ENCODE data around the gene SLC6A13.
"Not testable (repeated sequence)": the region's sequence is repeated elsewhere in the genome, so short reads cannot be mapped to it uniquely, and the experiment has no call there.

The SLC6A13 gene

DNA sequence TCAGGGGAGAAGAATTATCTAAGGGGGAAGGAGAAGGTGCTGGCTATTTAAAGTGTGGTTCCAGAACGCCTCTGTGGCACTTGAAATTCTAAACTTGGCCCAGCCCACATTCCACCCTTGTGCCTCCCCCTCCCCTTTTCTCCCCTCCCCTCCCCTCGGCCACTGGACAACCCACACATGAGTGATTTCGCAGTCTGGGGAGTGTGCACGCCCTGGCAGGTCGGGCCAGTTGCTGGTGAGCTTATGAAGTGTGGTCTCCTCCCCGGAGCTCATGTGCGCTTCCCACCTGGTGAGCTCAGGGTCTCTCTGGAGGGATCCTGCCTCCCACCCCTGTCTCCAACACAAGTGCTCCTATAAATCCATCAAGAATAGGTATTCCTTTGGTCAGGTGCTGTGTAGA lies at the start of gene SLC6A13:
TSS of gene SLC6A13 (minus strand) at position 20 of the 400 bp plus-strand sequence. CDS start 2,784 bp downstream, outside the sequence.
- no peak for DNase-seq

- DNase-seq = no peak
Measured at GRCh38 chr12:308511-308910, 45.9 kb upstream of the SLC6A13 start.

- DNase-seq = no peak
Measured at GRCh38 chr12:307406-307805, 44.8 kb upstream of the SLC6A13 start.

- no peak for DNase-seq
Measured at GRCh38 chr12:304805-305204, 42.2 kb upstream of the SLC6A13 start.

DNA sequence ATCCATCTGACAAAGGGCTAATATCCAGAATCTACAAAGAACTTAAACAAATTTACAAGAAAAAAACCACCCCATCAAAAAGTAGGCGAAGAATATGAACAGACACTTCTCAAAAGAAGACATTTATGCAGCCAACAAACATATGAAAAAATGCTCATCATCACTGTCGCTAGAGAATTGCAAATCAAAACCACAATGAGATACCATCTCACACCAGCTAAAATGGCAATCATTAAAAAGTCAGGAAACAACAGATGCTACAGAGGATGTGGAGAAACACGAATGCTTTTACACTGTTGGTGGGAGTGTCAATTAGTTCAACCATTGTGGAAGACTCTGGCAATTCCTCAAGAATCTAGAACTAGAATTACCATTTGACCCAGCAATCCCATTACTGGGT lies 40.1 kb upstream of the SLC6A13 start:
- DNase-seq = not testable (repeated sequence)

DNA sequence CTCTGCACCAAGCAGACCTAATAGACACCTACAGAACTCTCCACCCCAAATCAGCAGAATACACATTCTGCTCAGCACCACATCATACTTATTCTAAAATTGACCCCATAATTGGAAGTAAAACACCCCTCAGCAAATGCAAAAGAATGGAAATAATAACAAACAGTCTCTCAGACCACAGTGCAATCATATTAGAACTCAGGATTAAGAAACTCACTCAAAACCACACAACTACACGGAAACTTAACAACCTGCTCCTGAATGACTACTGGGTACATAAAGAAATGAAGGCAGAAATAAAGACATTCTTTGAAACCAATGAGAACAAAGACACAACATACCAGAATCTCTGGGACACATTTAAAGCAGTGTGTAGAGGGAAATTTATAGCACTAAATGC lies 37.5 kb upstream of the SLC6A13 start:
- DNase-seq = not testable (repeated sequence)

GRCh38 chr12:299511-299910 lies 36.9 kb upstream of the SLC6A13 start:
- not testable (repeated sequence) for DNase-seq

DNA sequence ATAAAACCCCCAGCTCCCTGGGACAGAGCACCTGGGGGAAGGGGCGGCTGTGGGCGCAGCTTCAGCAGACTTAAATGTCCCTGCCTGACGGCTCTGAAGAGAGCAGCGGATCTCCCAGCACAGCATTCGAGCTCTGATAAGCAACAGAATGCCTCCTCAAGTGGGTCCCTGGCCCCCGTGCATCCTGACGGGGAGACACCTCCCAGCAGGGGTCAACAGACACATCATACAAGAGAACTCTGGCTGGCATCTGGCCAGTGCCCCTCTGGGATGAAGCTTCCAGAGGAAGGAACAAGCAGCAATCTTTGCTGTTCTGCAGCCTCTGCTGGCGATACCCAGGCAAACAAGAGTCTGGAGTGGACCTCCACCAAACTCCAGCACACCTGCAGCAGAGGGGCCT lies 35.4 kb upstream of the SLC6A13 start:
- not testable (repeated sequence) for DNase-seq

DNA sequence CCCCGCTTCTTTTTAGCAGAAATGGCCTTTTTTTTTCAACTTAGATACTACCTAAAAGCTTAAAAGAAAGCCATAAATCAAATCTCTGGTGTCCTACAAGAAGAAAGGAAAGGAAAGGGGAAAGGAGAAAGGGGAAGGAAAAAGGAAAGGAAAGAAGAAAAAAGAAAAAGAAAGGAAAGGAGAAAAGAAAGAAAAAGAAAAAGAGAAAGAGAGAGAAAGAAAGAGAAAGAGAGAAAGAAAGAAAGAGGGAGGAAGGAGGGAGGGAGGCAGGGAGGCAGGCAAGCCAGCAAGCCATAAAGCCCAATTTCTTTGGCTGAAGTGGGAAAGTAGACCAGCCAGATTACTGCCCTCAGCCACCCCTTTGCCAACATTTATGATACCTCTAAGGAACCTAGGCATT lies 32.5 kb upstream of the SLC6A13 start:
- DNase-seq = no peak

- DNase-seq = no peak
Measured at GRCh38 chr12:293199-293598, 30.6 kb upstream of the SLC6A13 start.

GRCh38 chr12:292186-292585 lies 29.6 kb upstream of the SLC6A13 start:
- no peak for DNase-seq

DNA sequence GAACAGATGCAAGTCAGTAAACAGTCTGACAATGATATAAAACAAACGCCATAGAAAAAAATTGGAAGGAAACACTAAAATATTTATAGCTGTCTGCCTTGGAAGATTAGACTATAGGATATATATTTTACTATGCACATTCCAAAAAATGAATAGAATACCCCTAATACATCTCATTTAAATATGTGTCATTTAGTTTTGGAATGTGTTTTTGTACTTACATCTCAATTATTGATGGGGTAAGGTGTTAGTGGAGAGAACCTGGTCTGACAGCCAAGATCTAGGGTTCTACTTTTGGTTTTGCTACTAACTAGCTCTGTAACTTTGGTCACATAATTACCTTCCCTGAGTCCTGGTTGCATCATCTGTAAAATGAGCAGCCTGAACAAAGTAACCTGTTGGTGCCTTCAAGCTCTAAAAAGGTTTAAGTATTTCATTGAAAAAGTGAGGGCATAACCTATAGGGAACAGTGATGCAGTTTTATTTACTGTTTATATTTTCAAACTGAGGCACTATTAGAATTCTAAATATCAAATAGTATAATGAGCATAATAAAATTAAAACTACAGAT lies 28.6 kb upstream of the SLC6A13 start:
- DNase-seq = no peak

- no peak for DNase-seq
Measured at GRCh38 chr12:288687-289086, 26.1 kb upstream of the SLC6A13 start.

DNA sequence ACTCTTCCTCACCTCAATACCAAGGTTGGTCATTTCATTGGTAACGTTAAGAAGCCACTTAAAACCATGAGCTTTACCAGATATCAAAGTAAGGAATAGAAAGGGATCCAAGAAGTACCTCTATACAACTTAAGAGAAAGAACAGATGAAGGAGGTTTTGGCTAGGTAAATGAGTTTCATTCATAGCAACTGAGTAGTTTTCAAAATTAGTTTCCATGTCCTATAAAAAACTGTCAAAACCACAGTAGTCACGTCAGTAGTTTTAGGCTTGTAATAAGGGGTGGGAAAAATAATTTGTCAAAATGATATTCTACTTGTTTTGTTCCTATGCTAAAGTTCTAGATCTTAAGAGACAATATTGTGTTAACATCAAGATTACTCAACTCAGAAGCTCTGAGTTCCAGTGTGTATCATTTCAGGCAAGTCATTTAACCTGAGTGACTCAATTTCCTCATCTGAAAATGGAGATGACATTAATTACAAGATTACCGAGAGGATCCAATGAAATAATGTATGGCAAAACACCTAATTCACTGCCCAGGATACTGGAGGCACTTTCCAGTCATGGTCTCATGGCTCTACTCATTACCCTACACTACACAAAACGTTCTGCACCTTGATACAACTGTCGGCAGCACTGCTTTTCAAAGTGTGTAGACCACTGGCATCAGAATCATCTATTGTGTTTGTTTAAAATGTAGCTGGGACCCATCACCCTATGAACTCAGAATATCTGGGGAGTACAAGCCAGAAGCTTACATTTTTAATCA lies 24.1 kb upstream of the SLC6A13 start:
- DNase-seq = no peak

GRCh38 chr12:278046-278445 lies 15.4 kb upstream of the SLC6A13 start:
- DNase-seq = no peak

DNA sequence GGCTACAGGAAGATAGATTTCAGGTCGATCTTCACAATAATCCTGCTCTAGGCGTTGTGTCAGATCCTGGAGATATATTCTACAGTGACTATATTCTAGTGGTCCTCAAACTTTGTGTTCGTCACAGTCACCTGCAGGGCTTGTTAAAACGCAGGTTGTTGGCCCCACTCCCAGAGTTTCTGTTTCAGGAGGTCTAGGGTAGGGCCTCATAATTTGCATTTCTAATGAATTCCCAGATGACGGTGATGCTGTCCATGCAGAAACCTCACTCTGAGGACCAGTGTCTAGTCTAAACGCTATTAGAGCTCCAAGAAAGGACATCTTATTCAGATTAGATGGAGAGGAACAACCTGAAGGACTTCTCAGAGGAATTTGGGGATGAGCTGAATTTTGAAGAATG lies 13.2 kb upstream of the SLC6A13 start:
- no peak for DNase-seq

GRCh38 chr12:273382-273781 lies 10.7 kb upstream of the SLC6A13 start:
- no peak for DNase-seq

DNA sequence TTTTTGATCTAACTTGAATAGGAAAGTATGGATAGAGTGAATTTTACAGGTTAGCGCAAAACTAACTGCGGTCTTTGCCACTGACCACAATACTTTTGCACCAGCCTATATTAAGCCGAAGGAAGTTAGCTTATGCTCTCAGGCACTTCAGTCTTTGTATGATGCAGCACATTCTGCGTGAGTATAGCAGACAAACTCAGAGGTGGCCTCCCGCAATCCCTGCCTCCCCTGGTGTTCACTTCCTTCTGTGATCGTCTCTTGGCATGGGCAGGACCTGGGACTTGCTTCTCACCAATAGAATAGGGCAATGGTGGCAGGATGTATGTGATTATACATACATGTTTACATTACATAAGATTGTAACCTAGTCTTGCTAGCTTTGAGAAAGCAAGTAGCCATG lies 10.3 kb upstream of the SLC6A13 start:
- DNase-seq = no peak

- no peak for DNase-seq
Measured at GRCh38 chr12:271161-271560, 8.5 kb upstream of the SLC6A13 start.

DNA sequence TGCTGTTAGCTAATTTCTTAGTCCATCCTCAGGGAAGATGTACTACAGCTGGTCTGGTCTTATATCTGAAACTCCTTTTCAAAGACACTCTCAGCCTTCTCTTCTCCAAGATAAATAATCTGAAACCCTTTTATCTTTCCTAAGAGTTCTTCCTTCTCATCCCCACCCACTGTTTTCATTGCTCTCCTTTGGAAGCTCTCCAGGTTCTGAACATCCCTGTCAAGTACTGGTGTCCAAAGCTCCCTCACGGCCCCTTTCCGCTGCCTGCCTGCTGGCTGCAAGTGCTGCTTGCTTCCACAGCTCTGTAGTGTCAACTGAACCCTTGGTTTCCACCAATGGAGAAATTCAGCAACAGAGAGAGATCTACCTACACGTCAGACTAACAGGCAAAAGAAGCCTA lies 6.6 kb upstream of the SLC6A13 start:
- DNase-seq = no peak

- no peak for DNase-seq
Measured at GRCh38 chr12:268483-268840, 5.8 kb upstream of the SLC6A13 start.

DNA sequence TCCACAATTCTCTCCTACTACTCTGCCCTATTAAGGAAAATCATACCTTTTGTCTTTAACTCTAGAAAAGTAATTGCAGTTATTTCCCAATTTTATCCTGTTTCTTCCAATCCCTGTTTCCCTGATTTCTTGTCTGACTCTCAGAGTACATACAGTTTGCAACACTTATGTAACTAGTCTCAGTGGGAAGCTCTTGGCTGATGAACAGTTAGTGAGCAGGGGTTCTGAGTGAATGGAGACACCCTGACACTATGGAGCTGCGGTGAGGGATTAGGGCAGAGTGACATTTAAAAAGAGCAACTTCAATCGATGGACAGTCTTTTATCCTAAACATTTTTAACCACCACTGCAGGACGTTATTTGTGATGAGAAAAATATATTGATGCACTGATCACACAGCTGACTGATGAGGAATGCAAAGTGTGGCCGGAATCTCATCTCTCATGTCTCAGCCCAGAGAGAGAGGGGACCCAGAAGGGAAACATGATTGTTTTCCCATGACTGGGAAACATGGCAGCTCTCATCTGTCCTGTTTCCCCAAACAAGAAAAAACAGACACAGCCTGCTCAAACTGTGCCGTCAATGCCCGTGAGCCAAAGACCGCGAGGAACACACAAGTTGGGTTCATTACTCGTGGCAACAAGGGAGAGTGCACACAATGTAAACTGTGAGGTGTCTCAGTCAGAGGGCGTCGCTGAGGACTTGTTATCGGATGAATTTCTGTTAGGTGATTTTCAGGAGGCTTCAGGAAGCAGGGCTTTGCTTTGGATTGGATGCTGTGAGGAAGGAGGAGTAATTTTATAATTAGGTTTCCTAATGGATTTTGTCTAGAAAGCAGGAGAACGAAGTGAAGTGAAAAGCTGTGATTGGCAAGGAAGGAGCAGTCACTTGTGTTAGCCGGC lies 5.2 kb upstream of the SLC6A13 start:
- DNase-seq = no peak

DNA sequence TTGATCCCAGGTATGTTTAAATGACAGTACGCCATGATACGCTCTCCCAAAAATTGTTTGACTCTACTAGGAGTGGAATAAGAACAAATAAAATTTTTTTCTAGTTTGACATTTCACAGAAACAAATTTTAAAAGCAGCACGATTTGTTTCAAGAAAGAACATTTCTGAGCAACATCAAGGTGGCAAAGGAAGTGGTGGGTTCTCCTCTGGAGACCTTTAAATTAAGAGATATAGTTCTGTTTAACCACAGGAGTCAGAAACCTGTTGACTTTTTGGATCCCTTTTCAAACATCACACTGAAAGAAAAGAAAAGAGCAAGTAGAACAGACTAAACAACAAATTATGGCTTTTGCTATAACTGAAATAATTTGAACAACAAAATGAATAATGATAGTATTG lies 2.5 kb upstream of the SLC6A13 start:
- DNase-seq = no peak

DNA sequence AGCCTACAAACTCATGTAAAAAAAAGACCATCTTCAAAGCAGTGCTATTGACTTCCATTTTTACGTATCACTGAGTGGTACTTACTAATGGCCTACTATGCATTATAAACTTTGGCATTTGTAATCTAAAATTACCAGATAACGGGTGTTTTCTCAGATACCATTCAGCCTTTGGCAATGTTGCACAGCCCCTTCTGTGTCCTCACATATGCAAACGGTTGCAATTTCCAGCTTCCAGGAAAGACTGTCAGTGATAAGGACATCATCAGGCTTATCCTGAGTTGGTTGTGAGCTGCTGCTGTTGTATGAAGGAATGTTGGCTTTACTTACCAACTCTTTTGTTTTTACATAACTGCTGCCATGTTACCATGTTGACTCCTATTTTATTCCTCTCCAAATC lies 1.6 kb upstream of the SLC6A13 start:
- no peak for DNase-seq

All from stimulated activated CD4-positive, alpha-beta T cell treated with anti-CD3 and anti-CD28 coated beads, Interleukin-1b, Interleukin-23, amount 100 ng/mL, for 48 hours (primary cell).